ENCODE data around the gene NSMF. TPM values are rescaled to one million over a fixed set of nuclear protein-coding genes. Genes with fewer than 3 reads are reported as not detected.

The NSMF gene
- total RNA-seq, 1 donor from 2014 or later: 20.7 TPM

GRCh38 chr9:137441935-137442321 lies 17.2 kb downstream of the NSMF start:
- Histone ChIP-seq H3K27ac (no peak overlapping the region), H3K4me1 (peaks cover 18% of the 10 kb centered on the region), H3K27me3 (ENCODE audit: low read depth) (peaks cover 19% of the 10 kb centered on the region), H3K9me3 (no peaks in the 10 kb centered on the region), H3K4me3 (peak overlapping the region; percentile 47), H3K36me3 (no peaks in the 10 kb centered on the region)
- no peak for TF ChIP-seq CTCF (IDR thresholded peaks at IDR 0.05)
- no peak for DNase-seq
- intact Hi-C loops (cut with DNase I): no loop called here
- no peak for ATAC-seq

- H3K27me3 ChIP-seq (ENCODE audit: low read depth): peaks cover 19% of the 10 kb centered on the region
- H3K4me3 ChIP-seq: peak within 1 kb of the TSS; percentile 47
- no peak for TF ChIP-seq CTCF (IDR thresholded peaks at IDR 0.05)
- DNase-seq (peak; percentile 69), ATAC-seq (peak; percentile 67 to 69)
- no peak within 1 kb of the TSS for H3K27ac ChIP-seq
- H3K9me3 ChIP-seq: no peaks in the 10 kb centered on the region
- intact Hi-C loops (cut with DNase I): no loop called here
- peaks cover 18% of the 10 kb centered on the region for H3K4me1 ChIP-seq
- no peaks in the 10 kb centered on the region for H3K36me3 ChIP-seq
These were observed 17.7 kb downstream of the NSMF start, which contains the start of gene ENTPD8 for GRCh38 chr9:137441289-137441934. TSS of gene ENTPD8 (minus strand) at chr9:137441357. CDS start at chr9:137438285, 3,072 bp downstream.

- ATAC-seq: no peak
- H3K36me3 ChIP-seq: no peaks in the 10 kb centered on the region
- intact Hi-C loops (cut with DNase I): no loop called here
These were observed 19.9 kb downstream of the NSMF start for GRCh38 chr9:137439158-137439714.

GRCh38 chr9:137438591-137439157 lies 20.5 kb downstream of the NSMF start:
- Histone ChIP-seq H3K27ac (no peak overlapping the region), H3K4me1 (peaks cover 10% of the 10 kb centered on the region), H3K27me3 (ENCODE audit: low read depth) (peaks cover 19% of the 10 kb centered on the region), H3K4me3 (no peak overlapping the region), H3K9me3 (no peaks in the 10 kb centered on the region), H3K36me3 (no peaks in the 10 kb centered on the region)
- DNase-seq: peak; percentile 33
- no peak for TF ChIP-seq CTCF (IDR thresholded peaks at IDR 0.05)
- intact Hi-C loops (cut with DNase I): no loop called here
- ATAC-seq: no peak

More at GRCh38 chr9:137439158-137439714, 19.9 kb downstream of the NSMF start:
- Histone ChIP-seq H3K27me3 (ENCODE audit: low read depth) (peaks cover 19% of the 10 kb centered on the region), H3K27ac (no peak overlapping the region), H3K9me3 (no peaks in the 10 kb centered on the region), H3K4me3 (no peak overlapping the region), H3K4me1 (peaks cover 10% of the 10 kb centered on the region)
- peak; percentile 38 for DNase-seq
- TF ChIP-seq CTCF (IDR thresholded peaks at IDR 0.05): no peak

GRCh38 chr9:137437691-137438590 lies 21.2 kb downstream of the NSMF start:
- Histone ChIP-seq H3K4me1 (peaks cover 10% of the 10 kb centered on the region), H3K36me3 (no peaks in the 10 kb centered on the region), H3K27me3 (ENCODE audit: low read depth) (peaks cover 15% of the 10 kb centered on the region), H3K9me3 (no peaks in the 10 kb centered on the region), H3K4me3 (no peak overlapping the region), H3K27ac (no peak overlapping the region)
- ATAC-seq (no peak), DNase-seq (peak; percentile 41)
- intact Hi-C loops (cut with DNase I): no loop called here
- TF ChIP-seq CTCF (IDR thresholded peaks at IDR 0.05): no peak
